Endothelial cell of umbilical vein (primary cell): Measurements from ENCODE around the gene LRRC39.

Source experiments
- JUN ChIP-seq: IDR thresholded peaks from 2 replicates; pipeline ENCODE4 v1.6.1; 2011; ENCODE audit warnings: borderline replicate concordance, low read depth; ENCODE audit not compliant: insufficient read length, insufficient read depth
- POLR2A ChIP-seq: IDR thresholded peaks from 2 replicates; pipeline ENCODE4 v1.6.1; 2012; ENCODE audit warnings: low read depth, mild to moderate bottlenecking, control low read depth, low read length
- POLR2AphosphoS5 ChIP-seq: IDR thresholded peaks from 2 replicates; pipeline ENCODE4 v1.6.1; 2012; ENCODE audit warnings: low read depth, mild to moderate bottlenecking, control low read depth, low read length, moderate library complexity; ENCODE audit not compliant: insufficient read depth
- TF ChIP-seq, protein P1 (sequence below), 2 donors: IDR thresholded peaks; 1 replicate in 1 of 2; 2 replicates in 1 of 2; pipeline ENCODE4 v1.5.1; 2011; ENCODE audit warnings: low read length in 2 of 2, mild to moderate bottlenecking in 2 of 2, moderate library complexity in 2 of 2, control low read depth in 1 of 2, inconsistent platforms in 1 of 2, low read depth in 1 of 2; ENCODE audit not compliant: insufficient read depth in 1 of 2; ENCODE audit errors: extremely low read depth in 1 of 2
- TF ChIP-seq, protein P2 (sequence below): IDR thresholded peaks from 2 replicates; pipeline ENCODE4 v1.6.1; 2011; ENCODE audit not compliant: insufficient read depth, insufficient read length

DNA sequence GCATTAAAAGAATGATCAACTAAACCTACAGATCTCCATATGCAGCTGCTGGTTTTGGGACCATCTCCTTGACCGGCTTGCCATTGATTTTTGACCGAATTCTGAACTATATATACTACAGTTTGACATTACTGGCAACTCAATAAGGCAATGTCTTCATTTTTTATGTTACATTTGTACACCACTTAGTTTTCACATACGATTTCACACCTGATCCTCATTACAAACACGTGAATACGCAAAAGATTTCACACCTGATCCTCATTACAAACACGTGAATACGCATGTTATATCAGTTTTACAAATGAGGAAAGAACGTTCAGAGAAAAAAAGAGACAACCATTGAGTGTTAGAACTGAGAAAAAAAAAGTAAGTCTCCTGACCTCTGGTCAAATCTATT lies 46.4 kb downstream of the LRRC39 start:
- no peak for TF ChIP-seq JUN
- TF ChIP-seq POLR2A: no peak
- TF ChIP-seq, protein P1, sequence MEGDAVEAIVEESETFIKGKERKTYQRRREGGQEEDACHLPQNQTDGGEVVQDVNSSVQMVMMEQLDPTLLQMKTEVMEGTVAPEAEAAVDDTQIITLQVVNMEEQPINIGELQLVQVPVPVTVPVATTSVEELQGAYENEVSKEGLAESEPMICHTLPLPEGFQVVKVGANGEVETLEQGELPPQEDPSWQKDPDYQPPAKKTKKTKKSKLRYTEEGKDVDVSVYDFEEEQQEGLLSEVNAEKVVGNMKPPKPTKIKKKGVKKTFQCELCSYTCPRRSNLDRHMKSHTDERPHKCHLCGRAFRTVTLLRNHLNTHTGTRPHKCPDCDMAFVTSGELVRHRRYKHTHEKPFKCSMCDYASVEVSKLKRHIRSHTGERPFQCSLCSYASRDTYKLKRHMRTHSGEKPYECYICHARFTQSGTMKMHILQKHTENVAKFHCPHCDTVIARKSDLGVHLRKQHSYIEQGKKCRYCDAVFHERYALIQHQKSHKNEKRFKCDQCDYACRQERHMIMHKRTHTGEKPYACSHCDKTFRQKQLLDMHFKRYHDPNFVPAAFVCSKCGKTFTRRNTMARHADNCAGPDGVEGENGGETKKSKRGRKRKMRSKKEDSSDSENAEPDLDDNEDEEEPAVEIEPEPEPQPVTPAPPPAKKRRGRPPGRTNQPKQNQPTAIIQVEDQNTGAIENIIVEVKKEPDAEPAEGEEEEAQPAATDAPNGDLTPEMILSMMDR (IDR thresholded peaks at IDR 0.05; ENCODE audit: extremely low read depth in 1 of 2, insufficient read depth in 1 of 2, low read depth in 1 of 2, low read length in 2 of 2): no peak
- no peak for TF ChIP-seq POLR2AphosphoS5
- TF ChIP-seq, protein P2, sequence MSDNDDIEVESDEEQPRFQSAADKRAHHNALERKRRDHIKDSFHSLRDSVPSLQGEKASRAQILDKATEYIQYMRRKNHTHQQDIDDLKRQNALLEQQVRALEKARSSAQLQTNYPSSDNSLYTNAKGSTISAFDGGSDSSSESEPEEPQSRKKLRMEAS: no peak
